NB4 (cell line): Measurements from ENCODE around the gene NPC2.

Experiments
- POLR2A ChIP-seq: IDR thresholded peaks from 2 replicates; pipeline ENCODE4 v1.6.1; 2011; ENCODE audit warnings: mild to moderate bottlenecking; ENCODE audit not compliant: insufficient read length; ENCODE audit errors: extremely low read depth
- TF ChIP-seq, protein P1 (sequence below): IDR thresholded peaks from one replicate; pipeline ENCODE4 v1.5.1; 2012; ENCODE audit warnings: low read depth, low read length

DNA sequence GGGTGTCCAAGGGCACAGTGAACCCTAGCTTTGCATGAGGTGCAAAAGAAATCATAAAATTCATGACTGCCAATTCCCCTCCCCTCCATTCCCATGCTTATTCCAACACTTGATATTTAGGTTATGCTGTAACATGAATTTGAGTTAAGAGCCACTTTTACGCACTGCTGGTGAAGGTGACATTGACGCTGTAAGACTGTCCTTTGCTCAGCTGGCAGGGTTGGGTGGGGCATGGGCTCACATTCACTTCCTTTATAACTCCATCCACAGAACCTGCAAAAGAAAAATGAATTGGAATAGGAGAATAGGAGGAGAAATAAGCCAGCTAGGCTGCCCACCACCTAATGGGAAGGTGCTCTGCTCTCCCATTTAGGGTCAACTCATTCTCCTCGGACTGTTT lies 6.9 kb downstream of the NPC2 start:
- TF ChIP-seq POLR2A, result no peak
- TF ChIP-seq, protein P1, sequence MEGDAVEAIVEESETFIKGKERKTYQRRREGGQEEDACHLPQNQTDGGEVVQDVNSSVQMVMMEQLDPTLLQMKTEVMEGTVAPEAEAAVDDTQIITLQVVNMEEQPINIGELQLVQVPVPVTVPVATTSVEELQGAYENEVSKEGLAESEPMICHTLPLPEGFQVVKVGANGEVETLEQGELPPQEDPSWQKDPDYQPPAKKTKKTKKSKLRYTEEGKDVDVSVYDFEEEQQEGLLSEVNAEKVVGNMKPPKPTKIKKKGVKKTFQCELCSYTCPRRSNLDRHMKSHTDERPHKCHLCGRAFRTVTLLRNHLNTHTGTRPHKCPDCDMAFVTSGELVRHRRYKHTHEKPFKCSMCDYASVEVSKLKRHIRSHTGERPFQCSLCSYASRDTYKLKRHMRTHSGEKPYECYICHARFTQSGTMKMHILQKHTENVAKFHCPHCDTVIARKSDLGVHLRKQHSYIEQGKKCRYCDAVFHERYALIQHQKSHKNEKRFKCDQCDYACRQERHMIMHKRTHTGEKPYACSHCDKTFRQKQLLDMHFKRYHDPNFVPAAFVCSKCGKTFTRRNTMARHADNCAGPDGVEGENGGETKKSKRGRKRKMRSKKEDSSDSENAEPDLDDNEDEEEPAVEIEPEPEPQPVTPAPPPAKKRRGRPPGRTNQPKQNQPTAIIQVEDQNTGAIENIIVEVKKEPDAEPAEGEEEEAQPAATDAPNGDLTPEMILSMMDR, result no peak
